Panc1 (cell line): Measurements from ENCODE around the gene SPATC1L. TPM values are rescaled to one million over a fixed set of nuclear protein-coding genes. Genes with fewer than 3 reads are reported as not detected.

Experiments used
- ATAC-seq: fragments of 200-7000 bp; cut with Tn5 transposase; 2 replicates; pipeline ENCODE4 v1.9.1; 2020; ENCODE audit warnings: mild to moderate bottlenecking, moderate library complexity
- BruUV-seq: library from RNA; stranded (reverse); fragments of 400-500 nt; replicated peaks from 2 replicates; lab custom pipeline; 2021; lab: Mats Ljungman, UMichigan
- CTCF ChIA-PET: fragments of 300-600 bp; sonication (Branson Sonifier 250); formaldehyde crosslinking; loops from one replicate; lab custom pipeline; 2022; ENCODE audit warnings: antibody characterized with exemption; lab: Charles Lee
- POLR2A ChIA-PET: fragments of 300-600 bp; sonication (Branson Sonifier 250); formaldehyde crosslinking; loops from one replicate; lab custom pipeline; 2022; ENCODE audit warnings: antibody characterized with exemption; lab: Charles Lee
- DNase-seq: peaks from one replicate; pipeline ENCODE4 v3.0.0-alpha.2; 2010; ENCODE audit warnings: low read depth, low spot score
- H3K27ac ChIP-seq: 2 replicates; pipeline ENCODE4 v1.5.1; 2011; ENCODE audit warnings: mild to moderate bottlenecking, low read length, inconsistent platforms
- H3K27me3 ChIP-seq: fragments of 200-500 bp; sonication (Bioruptor generic); 2 replicates; pipeline ENCODE4 v1.6.0; 2014; ENCODE audit warnings: low read length, inconsistent platforms; ENCODE audit not compliant: control insufficient read depth, insufficient read depth
- H3K36me3 ChIP-seq: fragments of 200-500 bp; sonication (Bioruptor generic); 2 replicates; pipeline ENCODE4 v1.5.1; 2014; ENCODE audit warnings: inconsistent platforms, mild to moderate bottlenecking, low read length, moderate library complexity; ENCODE audit not compliant: control insufficient read depth, insufficient read depth
- H3K4me1 ChIP-seq: 2 replicates; pipeline ENCODE4 v1.5.1; 2011; ENCODE audit warnings: inconsistent platforms, mild to moderate bottlenecking, low read length, moderate library complexity; ENCODE audit not compliant: control insufficient read depth, insufficient read depth
- H3K4me3 ChIP-seq, 2 experiments: 2 replicates each; pipeline ENCODE4 v1.5.1; 2011 to 2012; ENCODE audit warnings: low read depth in 2 of 2, low read length in 2 of 2, mild to moderate bottlenecking in 2 of 2, inconsistent platforms in 1 of 2, moderate library complexity in 1 of 2
- H3K9me3 ChIP-seq: fragments of 200-500 bp; sonication (Bioruptor generic); 2 replicates; pipeline ENCODE4 v1.5.1; 2014; ENCODE audit warnings: low read depth, mild to moderate bottlenecking, inconsistent platforms, low read length, moderate library complexity; ENCODE audit not compliant: control insufficient read depth, insufficient read depth
- CTCF ChIP-seq: fragments of 450-650 bp; IDR thresholded peaks from 2 replicates; pipeline ENCODE4 v1.5.1; 2017; ENCODE audit warnings: mild to moderate bottlenecking
- POLR2AphosphoS5 ChIP-seq: IDR thresholded peaks from 2 replicates; pipeline ENCODE4 v1.6.1; 2012; ENCODE audit warnings: mild to moderate bottlenecking, low read depth, low read length, moderate library complexity
- REST ChIP-seq, 2 experiments: IDR thresholded peaks; 2 replicates each; pipeline ENCODE4 v1.6.1; 2011 to 2012; ENCODE audit warnings: low read depth in 2 of 2, control low read depth in 1 of 2, low read length in 1 of 2, mild to moderate bottlenecking in 1 of 2, moderate library complexity in 1 of 2; ENCODE audit not compliant: insufficient read depth in 1 of 2
- SIN3A ChIP-seq: IDR thresholded peaks from 2 replicates; pipeline ENCODE4 v1.6.1; 2012; ENCODE audit warnings: low read depth, mild to moderate bottlenecking, low read length, moderate library complexity, borderline replicate concordance; ENCODE audit not compliant: insufficient read depth
- TCF7L2 ChIP-seq: IDR thresholded peaks from 2 replicates; pipeline ENCODE4 v1.6.1; 2011; ENCODE audit warnings: mild to moderate bottlenecking, low read depth, low read length, inconsistent platforms
- in situ Hi-C: cut with HindIII; loops from 2 replicates; pipeline ENCODE4 v1.10.0; 2016; ENCODE audit warnings: low sequenced_read_pairs, low pct_unique_long_range_greater_than_20kb
- intact Hi-C: fragments of 100-400 bp; cut with micrococcal nuclease; formaldehyde crosslinking; loops from one replicate; pipeline ENCODE4 v1.10.0; 2022; ENCODE audit not compliant: unreplicated experiment
- total RNA-seq: library from RNA; stranded (reverse); gene quantifications from one replicate; pipeline ENCODE4 v1.2.1, GENCODE V29; 2021; ENCODE audit not compliant: unreplicated experiment

The SPATC1L gene
- total RNA-seq, 1 experiment from 2014 or later = 0.26 TPM

GRCh38 chr21:46149205-46149901, 34.9 kb downstream of the SPATC1L start:
- Histone ChIP-seq H3K9me3 (no peaks in the 10 kb centered on the region), H3K27me3 (no peaks in the 10 kb centered on the region), H3K4me3 (no peak overlapping the region), H3K4me1 (no peaks in the 10 kb centered on the region), H3K36me3 (no peaks in the 10 kb centered on the region), H3K27ac (no peak overlapping the region)
- intact Hi-C loops (no loop called here), in situ Hi-C loops (no loop called here)
- POLR2A ChIA-PET = interaction anchor here (0.6 kb wide), 1 partner anchor 266 kb away, joined by 7 read pairs; no protein-coding TSS in a partner anchor
- CTCF ChIA-PET = interaction anchor here (0.5 to 0.7 kb wide), 2 partner anchors 127 to 180 kb away, joined by 8 to 9 read pairs; no protein-coding TSS in a partner anchor
- DNase-seq (no peak), ATAC-seq (no peak)
- TF ChIP-seq TCF7L2 (no peak), REST (IDR thresholded peaks at IDR 0.05; ENCODE audit: insufficient read depth in 1 of 2, low read depth in 2 of 2, low read length in 1 of 2) (no peak), CTCF (no peak), SIN3A (no peak), POLR2AphosphoS5 (no peak)
- no TSS peak for BruUV-seq

GRCh38 chr21:46148106-46148505, 36.2 kb downstream of the SPATC1L start:
- in situ Hi-C loops = no loop called here
- CTCF ChIA-PET = interaction anchor here (0.7 kb wide), 1 partner anchor 20 kb away, joined by 3 read pairs; no protein-coding TSS in a partner anchor

More at GRCh38 chr21:46148106-46148505, 36.2 kb downstream of the SPATC1L start:
- H3K27me3 ChIP-seq = no peaks in the 10 kb centered on the region
- DNase-seq = no peak
- POLR2A ChIA-PET = no interaction called here
- no peak for ATAC-seq
- TF ChIP-seq POLR2AphosphoS5 (no peak), REST (IDR thresholded peaks at IDR 0.05; ENCODE audit: insufficient read depth in 1 of 2, low read depth in 2 of 2, low read length in 1 of 2) (no peak), CTCF (no peak), TCF7L2 (no peak), SIN3A (no peak)
- no peaks in the 10 kb centered on the region for H3K4me1 ChIP-seq
- no peaks in the 10 kb centered on the region for H3K9me3 ChIP-seq
- intact Hi-C loops = no loop called here
- H3K36me3 ChIP-seq = no peaks in the 10 kb centered on the region
- H3K27ac ChIP-seq = no peak overlapping the region
- no TSS peak for BruUV-seq
- H3K4me3 ChIP-seq = no peak overlapping the region
